WTC11 (cell line): ENCODE measurements around the gene MEIOSIN. TPM values are rescaled to one million over a fixed set of nuclear protein-coding genes. Genes with fewer than 3 reads are reported as not detected.

ENCODE experiments used
- ATF2 ChIP-seq: sonication (generic); formaldehyde crosslinking; IDR thresholded peaks from 2 replicates; pipeline ENCODE4 v1.8.1; 2022; ENCODE audit warnings: low read depth, missing genetic modification reagents, borderline replicate concordance
- ATF6 ChIP-seq: sonication (generic); formaldehyde crosslinking; IDR thresholded peaks from 2 replicates; pipeline ENCODE4 v1.8.1; 2023; ENCODE audit warnings: mild to moderate bottlenecking, missing genetic modification reagents
- CREB1 ChIP-seq: sonication (generic); formaldehyde crosslinking; IDR thresholded peaks from 2 replicates; pipeline ENCODE4 v1.8.0; 2023; ENCODE audit warnings: mild to moderate bottlenecking, missing genetic modification reagents
- CREM ChIP-seq: sonication (generic); formaldehyde crosslinking; IDR thresholded peaks from 2 replicates; pipeline ENCODE4 v1.8.1; 2022; ENCODE audit warnings: mild to moderate bottlenecking, missing genetic modification reagents, moderate library complexity
- ELF4 ChIP-seq: sonication (generic); formaldehyde crosslinking; IDR thresholded peaks from 2 replicates; pipeline ENCODE4 v1.8.1; 2022; ENCODE audit warnings: low read depth, mild to moderate bottlenecking, moderate library complexity, missing genetic modification reagents
- ETV6 ChIP-seq: sonication (generic); formaldehyde crosslinking; IDR thresholded peaks from 2 replicates; pipeline ENCODE4 v1.8.1; 2022; ENCODE audit warnings: mild to moderate bottlenecking, missing genetic modification reagents
- FOXP1 ChIP-seq: sonication (generic); formaldehyde crosslinking; IDR thresholded peaks from 2 replicates; pipeline ENCODE4 v1.8.0; 2022; ENCODE audit warnings: missing genetic modification reagents, mild to moderate bottlenecking, moderate library complexity, borderline replicate concordance
- FOXP4 ChIP-seq: sonication (generic); formaldehyde crosslinking; IDR thresholded peaks from 2 replicates; pipeline ENCODE4 v1.8.0; 2022; ENCODE audit warnings: mild to moderate bottlenecking, missing genetic modification reagents
- GABPB1 ChIP-seq: sonication (generic); formaldehyde crosslinking; IDR thresholded peaks from 2 replicates; pipeline ENCODE4 v1.8.1; 2023; ENCODE audit warnings: mild to moderate bottlenecking, missing genetic modification reagents
- GTF2I ChIP-seq: fragments of 250-450 bp; sonication (Bioruptor Pico); conservative IDR thresholded peaks from 2 replicates; pipeline ENCODE4 v1.4.0; 2021; ENCODE audit warnings: mild to moderate bottlenecking
- JAZF1 ChIP-seq: fragments of 250-450 bp; sonication (Bioruptor Pico); IDR thresholded peaks from 2 replicates; pipeline ENCODE4 v1.9.0; 2021; ENCODE audit warnings: moderate library complexity, mild to moderate bottlenecking, inconsistent platforms
- MYBL2 ChIP-seq: sonication (generic); formaldehyde crosslinking; IDR thresholded peaks from 2 replicates; pipeline ENCODE4 v1.8.1; 2023; ENCODE audit warnings: mild to moderate bottlenecking, moderate library complexity, missing genetic modification reagents
- NR2C2 ChIP-seq: sonication (generic); formaldehyde crosslinking; IDR thresholded peaks from 2 replicates; pipeline ENCODE4 v1.8.0; 2022; ENCODE audit warnings: mild to moderate bottlenecking, missing genetic modification reagents
- OVOL2 ChIP-seq: fragments of 250-450 bp; sonication (Bioruptor Pico); IDR thresholded peaks from 2 replicates; pipeline ENCODE4 v1.9.0; 2021; ENCODE audit warnings: mild to moderate bottlenecking, borderline replicate concordance
- SMAD4 ChIP-seq: sonication (generic); formaldehyde crosslinking; IDR thresholded peaks from 2 replicates; pipeline ENCODE4 v1.8.0; 2022; ENCODE audit warnings: mild to moderate bottlenecking, missing genetic modification reagents
- TEAD1 ChIP-seq: sonication (generic); formaldehyde crosslinking; IDR thresholded peaks from 2 replicates; pipeline ENCODE4 v1.8.0; 2022; ENCODE audit warnings: mild to moderate bottlenecking, missing genetic modification reagents
- TEAD4 ChIP-seq: sonication (generic); formaldehyde crosslinking; IDR thresholded peaks from 2 replicates; pipeline ENCODE4 v1.8.0; 2022; ENCODE audit warnings: mild to moderate bottlenecking, missing genetic modification reagents
- TP53 ChIP-seq: sonication (generic); formaldehyde crosslinking; IDR thresholded peaks from 2 replicates; pipeline ENCODE4 v1.8.1; 2023; ENCODE audit warnings: mild to moderate bottlenecking, missing genetic modification reagents
- ZBTB21 ChIP-seq: sonication (generic); formaldehyde crosslinking; IDR thresholded peaks from 2 replicates; pipeline ENCODE4 v1.8.1; 2023; ENCODE audit warnings: mild to moderate bottlenecking, missing genetic modification reagents, borderline replicate concordance
- ZNF232 ChIP-seq: sonication (generic); formaldehyde crosslinking; IDR thresholded peaks from 2 replicates; pipeline ENCODE4 v1.8.0; 2022; ENCODE audit warnings: mild to moderate bottlenecking, missing genetic modification reagents
- ZNF263 ChIP-seq: sonication (generic); formaldehyde crosslinking; IDR thresholded peaks from 2 replicates; pipeline ENCODE4 v1.8.1; 2022; ENCODE audit warnings: low read depth, mild to moderate bottlenecking, moderate library complexity, missing genetic modification reagents
- ZNF396 ChIP-seq: fragments of 250-450 bp; sonication (Bioruptor Pico); IDR thresholded peaks from 2 replicates; pipeline ENCODE4 v1.8.0; 2021; ENCODE audit warnings: mild to moderate bottlenecking, moderate library complexity, borderline replicate concordance
- ZNF416 ChIP-seq: fragments of 250-450 bp; sonication (Bioruptor Pico); IDR thresholded peaks from 2 replicates; pipeline ENCODE4 v1.9.0; 2021; ENCODE audit warnings: mild to moderate bottlenecking, inconsistent platforms
- ZNF423 ChIP-seq: fragments of 250-450 bp; sonication (Bioruptor Pico); IDR thresholded peaks from 2 replicates; pipeline ENCODE4 v2.1.2; 2022; ENCODE audit warnings: mild to moderate bottlenecking, moderate library complexity
- ZNF512 ChIP-seq: sonication (generic); formaldehyde crosslinking; IDR thresholded peaks from 2 replicates; pipeline ENCODE4 v1.8.1; 2022; ENCODE audit warnings: missing genetic modification reagents, borderline replicate concordance
- ZNF532 ChIP-seq: fragments of 250-450 bp; sonication (Bioruptor Pico); IDR thresholded peaks from 2 replicates; pipeline ENCODE4 v1.9.0; 2021; ENCODE audit warnings: mild to moderate bottlenecking, borderline replicate concordance
- total RNA-seq: library from RNA; stranded (reverse); gene quantifications from 3 replicates; pipeline ENCODE4 v1.2.3, GENCODE V29; 2021
- TF ChIP-seq, protein P1 (sequence below): sonication (generic); formaldehyde crosslinking; IDR thresholded peaks from 2 replicates; pipeline ENCODE4 v1.8.1; 2023; ENCODE audit warnings: mild to moderate bottlenecking, missing genetic modification reagents, moderate library complexity
- TF ChIP-seq, protein P2 (sequence below): sonication (generic); formaldehyde crosslinking; IDR thresholded peaks from 2 replicates; pipeline ENCODE4 v1.8.0; 2022; ENCODE audit warnings: mild to moderate bottlenecking, missing genetic modification reagents

MEIOSIN gene
- total RNA-seq, 1 experiment from 2014 or later, result not detected

DNA sequence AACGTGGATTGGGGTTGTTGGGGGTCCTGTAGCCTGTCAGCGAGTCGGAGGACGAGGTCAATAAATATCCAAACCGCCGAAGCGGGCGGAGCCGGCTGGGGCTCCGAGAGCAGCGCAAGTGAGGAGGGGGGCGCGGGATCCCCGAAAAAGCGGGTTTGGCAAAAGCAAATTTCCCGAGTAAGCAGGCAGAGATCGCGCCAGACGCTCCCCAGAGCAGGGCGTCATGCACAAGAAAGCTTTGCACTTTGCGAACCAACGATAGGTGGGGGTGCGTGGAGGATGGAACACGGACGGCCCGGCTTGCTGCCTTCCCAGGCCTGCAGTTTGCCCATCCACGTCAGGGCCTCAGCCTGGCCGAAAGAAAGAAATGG is 36.6 kb downstream of the MEIOSIN start (continued):
- no peak for TF ChIP-seq ATF6 (CRISPR knock-in tag)
- TF ChIP-seq MYBL2 (CRISPR knock-in tag), result 0 out of 2 replicates have a peak, but pooled peaks have one; percentile 27
- no peak for TF ChIP-seq ZNF263 (CRISPR knock-in tag)
- 0 out of 2 replicates have a peak, but pooled peaks have one; percentile 17 for TF ChIP-seq SMAD4
- TF ChIP-seq ZNF396, result no peak
- TF ChIP-seq ZNF423 (CRISPR knock-in tag), result no peak
- TF ChIP-seq TP53 (CRISPR knock-in tag), result no peak
- TF ChIP-seq CREM (CRISPR knock-in tag), result no peak; the same call in 1 of the 2 replicates
- TF ChIP-seq CREB1 (CRISPR knock-in tag), result no peak; the same call in 1 of the 2 replicates
- TF ChIP-seq ATF2 (CRISPR knock-in tag), result no peak
- 0 out of 2 replicates have a peak, but pooled peaks have one; percentile 68 for TF ChIP-seq ZNF512 (CRISPR knock-in tag)
- TF ChIP-seq OVOL2 (CRISPR knock-in tag), result no peak
- 0 out of 2 replicates have a peak, but pooled peaks have one; percentile 6 for TF ChIP-seq ELF4
- TF ChIP-seq ZNF416 (CRISPR knock-in tag), result peak; percentile 9; the same call in 1 of the 2 replicates
- no peak for TF ChIP-seq ZNF232 (CRISPR knock-in tag)
- no peak for TF ChIP-seq GTF2I (CRISPR knock-in tag)
- no peak for TF ChIP-seq TEAD1 (CRISPR knock-in tag)
- 0 out of 2 replicates have a peak, but pooled peaks have one; percentile 35 for TF ChIP-seq ZBTB21 (CRISPR knock-in tag)
- no peak for TF ChIP-seq FOXP4 (CRISPR knock-in tag)
- no peak for TF ChIP-seq TEAD4 (CRISPR knock-in tag)
- TF ChIP-seq, protein P1, sequence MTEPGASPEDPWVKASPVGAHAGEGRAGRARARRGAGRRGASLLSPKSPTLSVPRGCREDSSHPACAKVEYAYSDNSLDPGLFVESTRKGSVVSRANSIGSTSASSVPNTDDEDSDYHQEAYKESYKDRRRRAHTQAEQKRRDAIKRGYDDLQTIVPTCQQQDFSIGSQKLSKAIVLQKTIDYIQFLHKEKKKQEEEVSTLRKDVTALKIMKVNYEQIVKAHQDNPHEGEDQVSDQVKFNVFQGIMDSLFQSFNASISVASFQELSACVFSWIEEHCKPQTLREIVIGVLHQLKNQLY (CRISPR knock-in tag), result no peak
- TF ChIP-seq ZNF532 (CRISPR knock-in tag), result no peak
- TF ChIP-seq, protein P2, sequence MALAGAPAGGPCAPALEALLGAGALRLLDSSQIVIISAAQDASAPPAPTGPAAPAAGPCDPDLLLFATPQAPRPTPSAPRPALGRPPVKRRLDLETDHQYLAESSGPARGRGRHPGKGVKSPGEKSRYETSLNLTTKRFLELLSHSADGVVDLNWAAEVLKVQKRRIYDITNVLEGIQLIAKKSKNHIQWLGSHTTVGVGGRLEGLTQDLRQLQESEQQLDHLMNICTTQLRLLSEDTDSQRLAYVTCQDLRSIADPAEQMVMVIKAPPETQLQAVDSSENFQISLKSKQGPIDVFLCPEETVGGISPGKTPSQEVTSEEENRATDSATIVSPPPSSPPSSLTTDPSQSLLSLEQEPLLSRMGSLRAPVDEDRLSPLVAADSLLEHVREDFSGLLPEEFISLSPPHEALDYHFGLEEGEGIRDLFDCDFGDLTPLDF (CRISPR knock-in tag), result no peak
- no peak for TF ChIP-seq GABPB1 (CRISPR knock-in tag)
- no peak for TF ChIP-seq ETV6 (CRISPR knock-in tag)
- no peak for TF ChIP-seq JAZF1
- no peak for TF ChIP-seq NR2C2 (CRISPR knock-in tag)
- TF ChIP-seq FOXP1 (CRISPR knock-in tag), result peak; percentile 3; the same call in 1 of the 2 replicates
